AG09309 (cell line): ENCODE results near the gene LENG8.

ENCODE experiments used
- DNase-seq: peaks from one replicate; pipeline ENCODE4 v3.0.0-alpha.2; 2010; ENCODE audit warnings: low read depth
- H3K4me3 ChIP-seq: 2 replicates; pipeline ENCODE4 v1.5.1; 2011; ENCODE audit warnings: mild to moderate bottlenecking, low read depth, low read length, moderate library complexity; ENCODE audit not compliant: control insufficient read depth
- CTCF ChIP-seq: IDR thresholded peaks from 2 replicates; pipeline ENCODE4 v1.5.1; 2011; ENCODE audit warnings: mild to moderate bottlenecking, low read depth, low read length, inconsistent platforms; ENCODE audit not compliant: insufficient read depth, control insufficient read depth; ENCODE audit errors: missing control alignments

Gene LENG8

GRCh38 chr19:54411033-54411432 is 38.0 kb upstream of the LENG8 start:
- no peak for TF ChIP-seq CTCF
- DNase-seq: no peak
- no peak overlapping the region for H3K4me3 ChIP-seq

- TF ChIP-seq CTCF: no peak
- DNase-seq: no peak
- no peak overlapping the region for H3K4me3 ChIP-seq
Observed at GRCh38 chr19:54412877-54413276, 36.1 kb upstream of the LENG8 start.

- H3K4me3 ChIP-seq: no peak overlapping the region
- no peak for TF ChIP-seq CTCF
- DNase-seq: no peak
Observed at GRCh38 chr19:54414156-54414555, 34.8 kb upstream of the LENG8 start.

- no peak for DNase-seq
- H3K4me3 ChIP-seq: no peak within 1 kb of the TSS
Observed at GRCh38 chr19:54415208-54415900, 33.6 kb upstream of the LENG8 start, which contains the start of gene TTYH1. Gene TTYH1, plus strand, starts transcription at chr19:54415464. Its CDS starts 89 bp downstream, at chr19:54415553.

GRCh38 chr19:54415901-54416673 is 32.9 kb upstream of the LENG8 start:
- no peak for TF ChIP-seq CTCF
- no peak overlapping the region for H3K4me3 ChIP-seq
- no peak for DNase-seq

More at GRCh38 chr19:54415208-54415900, 33.6 kb upstream of the LENG8 start, which contains the start of gene TTYH1:
- no peak for TF ChIP-seq CTCF

GRCh38 chr19:54416695-54417491 is 32.1 kb upstream of the LENG8 start:
- no peak for DNase-seq
- no peak for TF ChIP-seq CTCF
- H3K4me3 ChIP-seq: no peak overlapping the region
